Peyer's patch (tissue), 4 donors: ENCODE results near the gene GPR158.

ENCODE experiments used
- POLR2A ChIP-seq, 2 donors: fragments of 450-650 bp; IDR thresholded peaks; one replicate each; pipeline ENCODE4 v1.5.1; 2017; ENCODE audit warnings: antibody characterized with exemption in 2 of 2, mild to moderate bottlenecking in 2 of 2, moderate library complexity in 2 of 2
- TF ChIP-seq, protein P1 (sequence below), 6 experiments: fragments of 450-650 bp in 4 of 6; fragments of 200-600 bp in 2 of 6; sonication (generic) in 1 of 6; IDR thresholded peaks; one replicate each; pipeline ENCODE4 v1.5.1; 2017 to 2019; ENCODE audit warnings: antibody characterized with exemption in 6 of 6, mild to moderate bottlenecking in 3 of 6, moderate library complexity in 1 of 6

DNA sequence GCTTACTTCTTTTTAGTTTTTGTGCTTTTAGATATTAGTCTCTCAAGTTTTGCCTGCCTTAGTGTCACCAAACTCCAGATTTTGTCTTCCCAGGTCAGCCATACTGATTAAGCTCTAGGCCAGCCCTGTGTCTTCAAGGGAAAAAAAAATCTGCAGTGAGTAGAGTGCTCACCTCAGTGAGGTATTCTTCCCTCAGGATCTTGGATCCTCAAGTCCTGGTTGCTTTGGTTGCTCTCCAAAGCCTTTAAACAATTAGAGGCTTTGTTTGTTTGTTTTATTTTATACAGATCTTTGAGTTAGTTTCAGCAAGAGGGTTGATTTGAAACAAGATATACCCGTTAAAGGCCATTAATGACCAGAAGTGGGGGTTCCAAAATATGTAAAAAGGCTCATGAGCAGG, 165.2 kb downstream of the GPR158 start:
- TF ChIP-seq POLR2A (IDR thresholded peaks at IDR 0.05) = no peak
- TF ChIP-seq, protein P1, sequence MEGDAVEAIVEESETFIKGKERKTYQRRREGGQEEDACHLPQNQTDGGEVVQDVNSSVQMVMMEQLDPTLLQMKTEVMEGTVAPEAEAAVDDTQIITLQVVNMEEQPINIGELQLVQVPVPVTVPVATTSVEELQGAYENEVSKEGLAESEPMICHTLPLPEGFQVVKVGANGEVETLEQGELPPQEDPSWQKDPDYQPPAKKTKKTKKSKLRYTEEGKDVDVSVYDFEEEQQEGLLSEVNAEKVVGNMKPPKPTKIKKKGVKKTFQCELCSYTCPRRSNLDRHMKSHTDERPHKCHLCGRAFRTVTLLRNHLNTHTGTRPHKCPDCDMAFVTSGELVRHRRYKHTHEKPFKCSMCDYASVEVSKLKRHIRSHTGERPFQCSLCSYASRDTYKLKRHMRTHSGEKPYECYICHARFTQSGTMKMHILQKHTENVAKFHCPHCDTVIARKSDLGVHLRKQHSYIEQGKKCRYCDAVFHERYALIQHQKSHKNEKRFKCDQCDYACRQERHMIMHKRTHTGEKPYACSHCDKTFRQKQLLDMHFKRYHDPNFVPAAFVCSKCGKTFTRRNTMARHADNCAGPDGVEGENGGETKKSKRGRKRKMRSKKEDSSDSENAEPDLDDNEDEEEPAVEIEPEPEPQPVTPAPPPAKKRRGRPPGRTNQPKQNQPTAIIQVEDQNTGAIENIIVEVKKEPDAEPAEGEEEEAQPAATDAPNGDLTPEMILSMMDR (IDR thresholded peaks at IDR 0.05) = no peak
